ENCODE data around the gene EMX1.

Gene EMX1

DNA sequence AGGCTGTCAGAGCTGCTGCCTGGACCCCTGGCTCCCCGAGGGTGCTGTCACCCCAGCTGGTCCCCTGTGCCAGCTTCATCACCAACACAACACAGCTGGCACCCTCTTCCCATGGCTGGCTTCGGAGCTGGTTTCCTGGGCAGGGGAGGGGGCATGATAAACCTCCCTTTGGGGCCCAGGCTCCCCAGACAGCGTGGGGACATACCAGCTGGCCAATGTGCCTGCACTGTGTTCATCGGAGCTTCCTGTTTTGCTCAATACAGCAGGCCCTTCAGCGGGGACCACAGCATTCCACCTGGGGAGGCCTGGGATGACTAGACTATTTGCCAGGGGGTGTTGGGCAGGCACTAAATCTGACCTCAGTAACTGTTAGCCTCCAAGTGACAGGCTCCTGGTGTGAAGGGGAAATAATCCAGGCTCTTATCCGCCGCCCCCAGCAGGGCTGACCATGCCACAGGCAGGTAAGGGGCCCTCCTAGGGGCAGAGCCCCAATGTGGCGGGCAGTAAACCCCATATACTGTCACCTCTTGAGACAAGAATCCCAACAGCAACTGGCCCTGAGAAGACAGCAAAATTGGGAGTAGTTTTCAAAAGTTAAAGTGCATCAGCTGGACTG, 44.6 kb downstream of the EMX1 start:
- no peak for DNase-seq

DNA sequence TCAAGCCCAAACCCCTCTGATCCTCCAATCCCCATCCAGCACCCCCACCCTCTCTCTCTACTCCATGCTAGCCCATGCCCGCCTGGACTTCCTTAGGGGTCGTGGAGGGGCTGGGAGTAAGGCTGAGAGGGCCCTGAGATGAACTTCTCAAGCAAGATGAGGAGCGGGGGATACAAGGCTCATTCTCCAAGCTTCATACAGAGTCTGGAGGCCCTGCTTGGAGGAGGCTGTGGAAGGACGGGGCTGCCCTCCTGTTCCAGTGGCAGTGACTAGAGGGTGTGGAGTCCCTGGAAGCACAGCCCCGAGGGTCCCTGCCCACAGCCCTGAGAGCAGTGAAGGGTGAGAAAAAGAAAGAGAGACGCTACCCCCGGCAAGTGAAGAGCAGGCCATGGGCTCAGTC, 45.6 kb downstream of the EMX1 start:
- no peak for DNase-seq

GRCh38 chr2:72963423-72964145, 46.3 kb downstream of the EMX1 start:
- no peak for DNase-seq

DNA sequence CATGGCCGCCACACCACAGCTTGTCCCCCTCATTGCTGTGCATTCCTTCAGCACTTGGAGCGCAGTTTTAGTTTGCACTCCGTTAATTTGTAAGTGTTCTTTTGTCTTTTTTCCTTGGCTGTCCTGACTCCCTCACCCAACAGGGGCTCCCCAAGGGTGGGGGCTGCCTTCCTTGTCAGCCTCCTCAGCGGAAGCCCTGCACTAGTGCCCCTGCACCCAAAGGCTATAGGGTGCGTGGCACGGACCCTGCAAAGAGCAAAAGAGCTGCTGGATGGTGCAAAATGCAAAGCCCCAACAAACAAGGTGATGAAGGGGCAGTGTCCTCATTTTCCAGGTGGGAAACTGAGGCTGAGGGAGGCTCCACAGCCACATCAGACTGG, 46.8 kb downstream of the EMX1 start:
- no peak for DNase-seq

GRCh38 chr2:72965016-72965415, 47.7 kb downstream of the EMX1 start:
- no peak for DNase-seq

GRCh38 chr2:72965770-72966450, 48.6 kb downstream of the EMX1 start:
- DNase-seq: no peak

- no peak for DNase-seq
These were observed 51.0 kb downstream of the EMX1 start for GRCh38 chr2:72968286-72968685.

GRCh38 chr2:72969706-72970105, 52.4 kb downstream of the EMX1 start:
- DNase-seq: no peak

DNA sequence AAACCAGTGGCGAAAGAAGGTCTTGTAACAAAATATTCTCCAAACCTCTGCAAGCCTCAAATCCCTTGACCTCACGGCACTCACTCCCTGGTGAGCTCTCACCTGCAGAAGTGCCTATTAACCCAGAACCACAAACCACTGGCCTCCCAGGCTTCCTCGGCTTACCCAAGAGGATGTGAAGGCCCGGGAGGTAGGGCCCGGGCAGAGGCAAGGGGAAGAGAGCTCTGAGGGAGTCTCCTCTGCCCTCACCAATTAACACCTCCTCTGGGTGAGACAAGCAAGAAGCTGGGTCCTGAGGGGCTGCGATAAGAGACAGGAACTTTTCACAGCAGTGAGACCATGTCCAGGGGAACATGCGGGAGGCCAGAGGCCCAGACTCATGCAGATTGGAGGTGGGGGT, 53.7 kb downstream of the EMX1 start:
- no peak for DNase-seq

DNA sequence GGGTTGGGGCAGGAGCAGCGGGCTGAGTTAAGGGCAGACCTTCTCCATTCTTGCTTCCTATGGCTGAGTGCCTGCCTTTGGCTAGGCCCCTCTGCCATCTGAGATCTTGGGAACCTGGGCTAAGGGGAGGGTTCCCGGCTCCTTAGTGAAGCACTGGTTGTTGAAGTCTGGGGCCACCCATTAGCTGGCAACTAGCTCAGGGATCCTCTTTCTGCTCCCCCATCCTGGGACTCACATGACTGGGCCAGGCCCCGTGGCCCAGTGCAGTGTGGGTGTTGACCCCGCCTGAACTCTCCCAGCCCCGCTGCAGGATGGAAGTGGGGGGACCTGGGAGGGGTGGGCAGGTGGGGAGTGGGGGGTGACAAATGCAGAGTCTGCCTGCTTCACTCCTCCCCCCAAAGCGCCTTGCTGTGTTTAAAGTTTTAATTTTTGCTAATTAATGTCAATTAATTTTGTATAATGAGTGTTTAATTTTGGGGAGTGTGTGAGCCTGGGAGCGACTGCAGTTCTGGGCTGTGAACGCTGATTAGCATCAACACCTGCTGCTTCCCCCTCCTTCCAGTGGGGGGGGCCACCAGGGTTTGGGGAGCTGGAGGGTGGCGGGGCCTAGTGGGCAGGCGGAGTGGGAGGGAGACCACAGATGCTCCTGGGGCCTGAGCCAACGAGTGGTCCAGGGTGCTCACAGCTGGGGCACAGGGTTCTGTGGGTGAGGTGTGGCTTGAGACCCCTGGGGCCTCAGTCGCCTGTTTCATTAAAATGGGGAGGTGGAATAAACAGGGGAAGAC, 55.2 kb downstream of the EMX1 start:
- DNase-seq: no peak

DNA sequence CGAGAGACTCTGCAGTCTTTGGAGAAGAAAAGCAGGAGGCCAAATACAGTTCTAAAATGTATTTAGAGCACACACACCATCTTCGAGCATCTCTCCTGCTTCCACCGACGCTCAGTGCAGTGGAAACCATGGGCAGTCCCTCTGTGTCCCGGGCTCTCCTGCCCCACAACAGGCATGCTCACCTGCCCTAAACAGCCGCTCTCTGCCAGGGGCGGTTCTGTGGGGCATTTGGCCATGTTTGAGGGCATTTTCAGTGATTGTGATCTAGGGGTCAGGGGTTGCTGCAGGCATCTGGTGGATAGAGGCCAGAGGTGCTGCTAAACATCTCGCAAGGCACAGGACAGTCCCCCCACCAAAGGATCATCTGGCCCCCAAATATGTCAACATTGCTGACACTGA, 55.8 kb downstream of the EMX1 start:
- DNase-seq: no peak

GRCh38 chr2:72973566-72974435, 56.5 kb downstream of the EMX1 start:
- DNase-seq: peak; percentile 46

DNA sequence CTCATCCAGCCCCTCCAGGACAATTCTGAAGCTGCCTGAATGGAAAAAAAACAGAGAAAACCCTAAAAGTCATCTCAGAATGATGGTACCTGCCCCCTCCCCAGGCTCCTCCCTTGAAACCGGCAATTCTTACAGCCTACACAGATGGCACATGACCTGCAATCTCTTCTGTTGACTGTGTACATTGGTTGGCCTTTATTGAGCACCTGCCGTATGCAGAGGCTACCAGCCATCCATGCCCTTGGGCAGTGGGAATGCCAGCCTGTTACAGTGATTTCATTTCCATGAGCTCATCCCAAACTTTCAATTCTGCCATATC, 57.1 kb downstream of the EMX1 start:
- DNase-seq: no peak

DNA sequence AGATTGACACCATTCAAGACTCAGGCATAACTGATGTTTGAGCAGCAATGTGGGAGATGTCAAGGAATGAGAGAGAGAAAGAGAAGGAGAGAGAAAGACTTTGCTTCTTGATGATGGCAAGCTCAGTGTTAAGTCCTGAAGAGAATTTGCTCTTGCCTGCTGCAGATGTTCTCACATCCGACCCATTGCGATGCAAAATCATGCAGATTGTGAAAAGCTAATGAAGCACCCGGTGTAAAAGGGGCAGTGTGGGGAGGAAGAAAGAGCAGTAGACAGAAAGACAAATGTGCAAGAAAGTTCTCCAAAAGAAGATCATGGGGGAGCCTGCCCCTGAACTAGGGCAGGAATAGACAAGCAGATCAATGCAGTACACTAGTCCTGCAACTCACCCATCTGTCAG, 57.7 kb downstream of the EMX1 start:
- no peak for DNase-seq

GRCh38 chr2:72979896-72980295, 62.6 kb downstream of the EMX1 start:
- no peak for DNase-seq

- DNase-seq: no peak
These were observed 63.4 kb downstream of the EMX1 start for GRCh38 chr2:72980535-72981217.

- DNase-seq: no peak
These were observed 64.2 kb downstream of the EMX1 start for GRCh38 chr2:72981536-72981935.

- DNase-seq: no peak
These were observed 64.9 kb downstream of the EMX1 start for GRCh38 chr2:72982219-72982618.

DNA sequence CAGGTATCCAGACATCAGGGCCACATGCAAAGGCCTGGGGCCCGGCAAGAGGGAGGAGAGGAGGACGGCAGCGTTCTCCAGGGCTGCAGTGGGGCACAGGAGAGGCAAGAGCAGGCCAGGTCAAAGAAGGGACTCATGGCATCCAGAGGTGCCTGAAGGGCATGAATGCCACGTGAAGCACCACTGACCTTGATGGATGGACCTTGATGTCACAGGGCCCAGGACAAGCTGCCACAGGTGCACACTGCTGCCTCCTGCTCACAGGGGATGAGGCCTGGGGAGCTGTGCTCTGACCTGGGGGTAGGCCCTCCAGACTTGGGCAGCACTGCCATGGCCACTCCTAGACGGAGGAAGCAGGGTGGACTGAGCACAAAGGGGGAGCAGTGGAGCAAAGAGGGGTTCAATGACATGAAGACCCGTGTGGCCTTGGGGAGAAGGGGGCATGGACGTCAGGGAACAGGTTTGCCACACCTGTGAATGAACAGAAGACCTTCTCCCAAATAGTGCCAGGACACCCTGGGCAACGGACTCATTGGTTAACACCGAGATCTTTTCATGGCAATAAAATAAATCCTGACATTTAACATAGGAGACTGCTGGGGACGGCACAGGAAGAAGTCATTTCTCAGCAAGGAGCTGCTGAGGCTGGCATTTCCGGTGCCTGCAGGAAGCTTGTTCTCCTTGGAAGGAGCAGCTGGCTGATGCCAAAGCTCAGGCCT, 65.6 kb downstream of the EMX1 start:
- DNase-seq: no peak

- no peak for DNase-seq
These were observed 66.3 kb downstream of the EMX1 start for GRCh38 chr2:72983500-72984161.

- DNase-seq: no peak
These were observed 66.9 kb downstream of the EMX1 start for GRCh38 chr2:72984172-72984671.
